Measurements from ENCODE around the gene CD9.

Gene CD9

GRCh38 chr12:6222078-6222654 is 22.0 kb downstream of the CD9 start:
- no peak for DNase-seq

GRCh38 chr12:6223545-6223944 is 23.3 kb downstream of the CD9 start:
- no peak for DNase-seq

GRCh38 chr12:6224550-6224949 is 24.4 kb downstream of the CD9 start:
- DNase-seq = no peak

GRCh38 chr12:6225630-6226001 is 25.4 kb downstream of the CD9 start:
- no peak for DNase-seq

GRCh38 chr12:6226002-6226678 is 25.9 kb downstream of the CD9 start:
- DNase-seq = no peak

GRCh38 chr12:6226679-6227051 is 26.5 kb downstream of the CD9 start:
- DNase-seq = no peak

GRCh38 chr12:6228535-6229223 is 28.5 kb downstream of the CD9 start:
- DNase-seq = no peak

GRCh38 chr12:6229224-6230218 is 29.3 kb downstream of the CD9 start:
- no peak for DNase-seq

GRCh38 chr12:6230321-6231110 is 30.3 kb downstream of the CD9 start:
- no peak for DNase-seq

- DNase-seq = no peak
Measured at GRCh38 chr12:6231359-6232268, 31.4 kb downstream of the CD9 start.

GRCh38 chr12:6233121-6233971 is 33.1 kb downstream of the CD9 start:
- DNase-seq = no peak

GRCh38 chr12:6234214-6234613 is 34.0 kb downstream of the CD9 start:
- DNase-seq = no peak

GRCh38 chr12:6234906-6235305 is 34.7 kb downstream of the CD9 start:
- DNase-seq = no peak

GRCh38 chr12:6235499-6235898 is 35.3 kb downstream of the CD9 start:
- DNase-seq = no peak

- no peak for DNase-seq
Measured at GRCh38 chr12:6235906-6236640, 35.9 kb downstream of the CD9 start.

- DNase-seq = no peak
Measured at GRCh38 chr12:6236641-6236940, 36.4 kb downstream of the CD9 start.

- DNase-seq = no peak
Measured at GRCh38 chr12:6237830-6238229, 37.6 kb downstream of the CD9 start.

- no peak for DNase-seq
Measured at GRCh38 chr12:6238875-6239274, 38.7 kb downstream of the CD9 start.

GRCh38 chr12:6241495-6241894 is 41.3 kb downstream of the CD9 start:
- no peak for DNase-seq

GRCh38 chr12:6249580-6249979 is 49.4 kb downstream of the CD9 start:
- DNase-seq = no peak

All from NCI-H1930 (cell line).